OCI-LY7 (cell line): Measurements from ENCODE around the gene CELF2. TPM values are rescaled to one million over a fixed set of nuclear protein-coding genes. Genes with fewer than 3 reads are reported as not detected.

Experiments used
- BruUV-seq: library from RNA; stranded (reverse); fragments of 400-500 nt; replicated peaks from 2 replicates; lab custom pipeline; 2021; lab: Mats Ljungman, UMichigan
- CTCF ChIA-PET: fragments of 300-600 bp; sonication (Branson Sonifier 250); formaldehyde crosslinking; loops from one replicate; lab custom pipeline; 2022; ENCODE audit warnings: antibody characterized with exemption; ENCODE audit not compliant: unreplicated experiment; lab: Charles Lee
- POLR2A ChIA-PET: fragments of 300-600 bp; sonication (Branson Sonifier 250); formaldehyde crosslinking; loops from one replicate; lab custom pipeline; 2022; ENCODE audit warnings: antibody characterized with exemption; lab: Charles Lee
- DNase-seq: peaks from one replicate; pipeline ENCODE4 v3.0.0-alpha.2; 2015; ENCODE audit warnings: low spot score
- H2AFZ ChIP-seq: fragments of 200-600 bp; sonication (generic), shearing (Covaris generic); 2 replicates; pipeline ENCODE4 v1.6.1; 2014; ENCODE audit warnings: mild to moderate bottlenecking, antibody characterized with exemption, low read length, moderate library complexity
- H3K27ac ChIP-seq: fragments of 200-600 bp; sonication (generic); 2 replicates; pipeline ENCODE4 v1.5.1; 2014; ENCODE audit warnings: mixed run types, low read depth, mild to moderate bottlenecking, moderate library complexity, low read length, inconsistent platforms; ENCODE audit not compliant: poor library complexity, severe bottlenecking
- H3K36me3 ChIP-seq: fragments of 200-600 bp; sonication (generic); 2 replicates; pipeline ENCODE4 v1.6.1; 2014; ENCODE audit warnings: mild to moderate bottlenecking, antibody characterized with exemption, low read length, moderate library complexity, mixed read lengths; ENCODE audit not compliant: insufficient read depth
- H3K4me1 ChIP-seq: fragments of 200-600 bp; sonication (generic); 2 replicates; pipeline ENCODE4 v1.5.1; 2014; ENCODE audit warnings: mild to moderate bottlenecking, low read length; ENCODE audit not compliant: insufficient read depth, poor library complexity, severe bottlenecking
- H3K4me2 ChIP-seq: fragments of 200-600 bp; sonication (generic); 2 replicates; pipeline ENCODE4 v1.6.1; 2014; ENCODE audit warnings: mild to moderate bottlenecking, low read length
- H3K4me3 ChIP-seq: fragments of 200-600 bp; sonication (generic); 2 replicates; pipeline ENCODE4 v1.5.1; 2014; ENCODE audit warnings: mild to moderate bottlenecking, low read depth, low read length; ENCODE audit not compliant: poor library complexity, severe bottlenecking
- H3K79me2 ChIP-seq: fragments of 200-600 bp; sonication (generic); 2 replicates; pipeline ENCODE4 v1.6.1; 2016; ENCODE audit warnings: low read depth, mild to moderate bottlenecking, low read length, moderate library complexity, mixed read lengths; ENCODE audit not compliant: insufficient read depth
- H3K9me2 ChIP-seq: fragments of 200-600 bp; sonication (generic); 2 replicates; pipeline ENCODE4 v1.6.1; 2016; ENCODE audit warnings: mild to moderate bottlenecking, low read length, mixed read lengths; ENCODE audit not compliant: insufficient read depth
- H3K9me3 ChIP-seq: fragments of 200-600 bp; sonication (generic); 2 replicates; pipeline ENCODE4 v1.6.1; 2014; ENCODE audit warnings: mild to moderate bottlenecking, mixed run types, low read length, mixed read lengths
- H4K20me1 ChIP-seq: fragments of 200-600 bp; sonication (generic); 2 replicates; pipeline ENCODE4 v1.6.1; 2014; ENCODE audit warnings: mild to moderate bottlenecking, antibody characterized with exemption, low read length, moderate library complexity, mixed read lengths; ENCODE audit not compliant: insufficient read depth
- CTCF ChIP-seq: fragments of 200-600 bp; sonication (generic); conservative IDR thresholded peaks from 2 replicates; pipeline ENCODE4 v1.5.1; 2014; ENCODE audit warnings: mild to moderate bottlenecking, antibody characterized with exemption, low read length, moderate library complexity, mixed read lengths
- EZH2phosphoT487 ChIP-seq: fragments of 200-600 bp; sonication (generic); IDR thresholded peaks from 2 replicates; pipeline ENCODE4 v1.6.1; 2018; ENCODE audit warnings: low read depth, borderline replicate concordance, mild to moderate bottlenecking, mixed run types, antibody characterized with exemption, low read length, moderate library complexity, mixed read lengths
- intact Hi-C: fragments of 100-400 bp; cut with micrococcal nuclease; formaldehyde crosslinking; loops from one replicate; pipeline ENCODE4 v1.10.0; 2022; ENCODE audit not compliant: unreplicated experiment
- total RNA-seq, 2 experiments: library from RNA; depleted of rRNA in 1 of 2; stranded (reverse); fragments of >200 nt in 1 of 2; shearing (Covaris generic) in 1 of 2; gene quantifications; 2 replicates each; pipeline ENCODE4 v1.2.3, GENCODE V29; 2014 to 2022

CELF2 gene
- total RNA-seq, 2 experiments from 2014 or later = 5.4 to 19.1 TPM

- CTCF ChIA-PET = no interaction called here
- intact Hi-C loops = loop anchor here (10.0 kb wide), 1 partner anchor 284 kb away; no protein-coding TSS in a partner anchor
- POLR2A ChIA-PET = no interaction called here
- H3K79me2 ChIP-seq = no peaks in the 10 kb centered on the region
- no peaks in the 10 kb centered on the region for H3K36me3 ChIP-seq
- TF ChIP-seq CTCF (no peak), EZH2phosphoT487 (no peak)
- H2AFZ ChIP-seq = no peak overlapping the region
- H3K4me2 ChIP-seq = no peak overlapping the region
- no TSS peak for BruUV-seq
- H3K9me2 ChIP-seq = no peaks in the 10 kb centered on the region
- DNase-seq = no peak
- no peaks in the 10 kb centered on the region for H4K20me1 ChIP-seq
- H3K4me3 ChIP-seq = no peak overlapping the region
- H3K27ac ChIP-seq = no peak overlapping the region
- H3K9me3 ChIP-seq = no peaks in the 10 kb centered on the region
- no peaks in the 10 kb centered on the region for H3K4me1 ChIP-seq
Observed at GRCh38 chr10:10991144-10991543, 26.5 kb upstream of the CELF2 start.

GRCh38 chr10:10992072-10992471 lies 25.6 kb upstream of the CELF2 start:
- intact Hi-C loops = loop anchor here (10.0 kb wide), 1 partner anchor 283 kb away; no protein-coding TSS in a partner anchor
- no peaks in the 10 kb centered on the region for H4K20me1 ChIP-seq
- TF ChIP-seq CTCF (no peak), EZH2phosphoT487 (no peak)

GRCh38 chr10:10992961-10993714 lies 24.5 kb upstream of the CELF2 start:
- CTCF ChIA-PET = interaction anchor here (1.6 kb wide), 1 partner anchor 10 kb away, joined by 3 read pairs; no protein-coding TSS in a partner anchor
- TF ChIP-seq EZH2phosphoT487 (no peak), CTCF (no peak)
- POLR2A ChIA-PET = no interaction called here

More at GRCh38 chr10:10992072-10992471, 25.6 kb upstream of the CELF2 start:
- no peaks in the 10 kb centered on the region for H3K9me2 ChIP-seq
- DNase-seq = no peak
- H3K27ac ChIP-seq = no peak overlapping the region
- BruUV-seq = no TSS peak
- no peaks in the 10 kb centered on the region for H3K36me3 ChIP-seq
- no peaks in the 10 kb centered on the region for H3K9me3 ChIP-seq
- H3K4me2 ChIP-seq = no peak overlapping the region
- no peaks in the 10 kb centered on the region for H3K79me2 ChIP-seq
- CTCF ChIA-PET = no interaction called here
- no peak overlapping the region for H3K4me3 ChIP-seq
- H2AFZ ChIP-seq = no peak overlapping the region
- POLR2A ChIA-PET = no interaction called here
- H3K4me1 ChIP-seq = no peaks in the 10 kb centered on the region

More at GRCh38 chr10:10992961-10993714, 24.5 kb upstream of the CELF2 start:
- Histone ChIP-seq H2AFZ (no peak overlapping the region), H4K20me1 (no peaks in the 10 kb centered on the region), H3K4me3 (no peak overlapping the region), H3K9me2 (no peaks in the 10 kb centered on the region), H3K27ac (no peak overlapping the region), H3K4me2 (no peak overlapping the region), H3K9me3 (no peaks in the 10 kb centered on the region), H3K79me2 (no peaks in the 10 kb centered on the region), H3K36me3 (no peaks in the 10 kb centered on the region), H3K4me1 (no peaks in the 10 kb centered on the region)
- DNase-seq = no peak
- intact Hi-C loops = loop anchor here (10.0 kb wide), 1 partner anchor 282 kb away; no protein-coding TSS in a partner anchor
- BruUV-seq = no TSS peak
